Measurements from ENCODE around the gene LHFPL3.
"Not testable (repeated sequence)": the region's sequence is repeated elsewhere in the genome, so short reads cannot be mapped to it uniquely, and the experiment has no call there.

The LHFPL3 gene

GRCh38 chr7:104906556-104906955 is 578.2 kb downstream of the LHFPL3 start:
- no peak for DNase-seq

- DNase-seq: no peak
These were observed 580.2 kb downstream of the LHFPL3 start for GRCh38 chr7:104908636-104909035.

- no peak for DNase-seq
These were observed 580.7 kb downstream of the LHFPL3 start for GRCh38 chr7:104909096-104909495.

- no peak for DNase-seq
These were observed 586.0 kb downstream of the LHFPL3 start for GRCh38 chr7:104914421-104914820.

GRCh38 chr7:104921596-104921995 is 593.2 kb downstream of the LHFPL3 start:
- DNase-seq: no peak

- DNase-seq: no peak
These were observed 594.0 kb downstream of the LHFPL3 start for GRCh38 chr7:104922182-104923009.

GRCh38 chr7:104923010-104923421 is 594.6 kb downstream of the LHFPL3 start:
- peak; percentile 88 for DNase-seq

GRCh38 chr7:104926189-104926588 is 597.8 kb downstream of the LHFPL3 start:
- DNase-seq: not testable (repeated sequence)

GRCh38 chr7:104926601-104927041 is 598.2 kb downstream of the LHFPL3 start:
- no peak for DNase-seq

- DNase-seq: no peak
These were observed 598.7 kb downstream of the LHFPL3 start for GRCh38 chr7:104927055-104927454.

GRCh38 chr7:104928721-104929400 is 600.5 kb downstream of the LHFPL3 start:
- DNase-seq: no peak

- no peak for DNase-seq
These were observed 601.5 kb downstream of the LHFPL3 start for GRCh38 chr7:104929921-104930320.

- no peak for DNase-seq
These were observed 602.9 kb downstream of the LHFPL3 start for GRCh38 chr7:104931181-104931781.

- DNase-seq: no peak
These were observed 604.6 kb downstream of the LHFPL3 start for GRCh38 chr7:104933022-104933421.

GRCh38 chr7:104933521-104933988 is 605.2 kb downstream of the LHFPL3 start:
- DNase-seq: no peak

GRCh38 chr7:104934665-104935064 is 606.3 kb downstream of the LHFPL3 start:
- no peak for DNase-seq

- no peak for DNase-seq
These were observed 606.9 kb downstream of the LHFPL3 start for GRCh38 chr7:104935276-104935675.

- DNase-seq: no peak
These were observed 608.1 kb downstream of the LHFPL3 start for GRCh38 chr7:104936546-104936945.

GRCh38 chr7:104937489-104937888 is 609.1 kb downstream of the LHFPL3 start:
- DNase-seq: not testable (repeated sequence)

GRCh38 chr7:104938741-104939390 is 610.5 kb downstream of the LHFPL3 start:
- DNase-seq: no peak

GRCh38 chr7:104940023-104940710 is 611.8 kb downstream of the LHFPL3 start:
- no peak for DNase-seq
